Astrocyte of the hippocampus (primary cell): ENCODE results near the gene CGB3.
"Not testable (repeated sequence)": the region's sequence is repeated elsewhere in the genome, so short reads cannot be mapped to it uniquely, and the experiment has no call there.

Experiments
- DNase-seq: peaks from one replicate; pipeline ENCODE4 v3.0.0; 2011; ENCODE audit warnings: low read depth, low spot score

The CGB3 gene

DNA sequence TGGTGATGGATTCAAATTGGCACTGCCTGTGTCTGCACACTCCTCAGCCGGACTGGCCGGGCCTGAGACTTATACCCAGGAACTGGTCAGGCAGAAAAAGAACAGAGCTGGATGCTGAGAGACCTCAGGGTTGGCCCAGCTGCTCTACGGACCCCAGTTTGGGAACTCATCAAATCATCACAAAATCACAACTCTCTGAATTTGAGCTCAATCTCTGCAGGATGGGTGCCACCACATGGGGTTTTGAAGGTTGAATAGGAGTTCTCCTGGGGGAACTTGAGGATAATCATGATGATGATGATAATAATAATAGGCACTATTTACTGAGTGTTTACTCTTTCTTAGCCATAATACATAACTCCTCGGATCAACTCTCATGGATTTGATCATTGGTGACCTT, 18.5 kb upstream of the CGB3 start:
- not testable (repeated sequence) for DNase-seq

DNA sequence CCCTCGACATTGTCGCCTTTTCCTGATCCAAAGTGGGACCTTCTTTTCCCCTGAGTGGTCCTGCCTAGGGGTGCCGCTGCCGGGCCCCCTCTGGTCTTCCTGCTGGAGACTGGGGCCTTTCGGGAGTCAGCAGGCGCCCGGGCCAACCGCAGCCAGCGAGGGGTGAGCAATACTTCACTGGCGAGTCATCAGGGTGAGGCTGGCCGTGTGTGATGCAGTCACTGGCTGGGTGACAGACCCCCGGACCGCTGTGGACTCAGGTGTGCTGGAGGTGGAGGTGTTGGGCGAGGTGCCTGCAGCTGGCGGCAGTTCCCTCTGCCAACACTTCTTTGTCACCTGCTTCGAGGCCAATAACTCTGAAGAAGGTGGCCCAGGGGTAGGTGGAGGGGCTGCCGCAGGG, 18.0 kb upstream of the CGB3 start:
- DNase-seq, result peak; percentile 80

DNA sequence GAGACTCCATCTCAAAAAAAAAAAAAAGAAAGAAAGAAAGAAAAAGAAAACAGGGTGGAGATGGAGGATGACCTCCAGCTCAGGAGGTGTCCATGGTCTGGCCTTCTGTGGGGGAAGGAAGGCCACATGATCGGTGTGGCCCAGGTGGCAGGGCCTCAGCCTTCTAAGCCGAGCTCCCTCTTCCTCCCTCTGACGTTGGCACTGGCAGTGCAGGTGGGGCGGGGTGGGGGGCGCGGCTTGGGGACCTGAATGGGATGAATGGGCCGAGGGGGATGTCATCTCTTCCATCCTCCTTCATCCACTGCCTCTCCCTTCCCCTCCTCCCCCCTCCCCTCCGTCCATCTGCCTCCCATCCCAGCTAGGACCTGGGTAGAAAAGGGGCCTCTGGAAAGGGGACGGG, 15.6 kb upstream of the CGB3 start:
- not testable (repeated sequence) for DNase-seq

DNA sequence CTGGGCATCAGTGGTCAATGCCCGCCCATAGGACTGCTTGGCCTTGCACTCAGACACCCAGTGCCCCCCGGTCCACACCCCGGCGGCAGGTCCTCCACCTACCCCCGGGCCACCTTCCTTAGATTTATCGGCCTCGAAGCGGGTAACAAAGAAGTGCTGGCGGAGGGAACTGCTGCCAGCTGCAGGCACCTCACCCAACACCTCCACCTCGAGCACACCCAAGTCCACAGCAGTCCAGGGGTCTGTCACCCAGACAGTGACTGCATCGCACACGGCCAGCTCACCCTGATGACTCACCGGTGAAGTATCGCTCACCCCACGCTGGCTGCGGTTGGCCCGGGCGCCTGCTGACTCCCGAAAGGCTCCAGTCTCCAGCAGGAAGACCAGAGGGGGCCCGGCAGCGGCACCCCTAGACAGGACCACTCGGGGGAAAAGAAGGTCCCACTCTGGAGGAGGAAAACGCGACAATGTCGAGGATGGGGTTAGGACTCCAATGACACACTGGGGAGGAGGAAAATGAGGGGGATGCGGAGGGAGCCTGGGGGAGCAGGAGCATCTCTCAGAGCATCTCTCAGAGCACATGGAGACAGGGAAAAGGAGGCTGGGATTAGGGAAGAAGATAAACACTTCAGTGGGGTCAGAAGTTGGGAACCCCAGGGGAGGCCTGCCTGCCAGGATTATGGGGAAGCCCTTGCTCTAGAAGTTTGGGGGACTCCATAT, 14.6 kb upstream of the CGB3 start:
- peak; percentile 86 for DNase-seq

DNA sequence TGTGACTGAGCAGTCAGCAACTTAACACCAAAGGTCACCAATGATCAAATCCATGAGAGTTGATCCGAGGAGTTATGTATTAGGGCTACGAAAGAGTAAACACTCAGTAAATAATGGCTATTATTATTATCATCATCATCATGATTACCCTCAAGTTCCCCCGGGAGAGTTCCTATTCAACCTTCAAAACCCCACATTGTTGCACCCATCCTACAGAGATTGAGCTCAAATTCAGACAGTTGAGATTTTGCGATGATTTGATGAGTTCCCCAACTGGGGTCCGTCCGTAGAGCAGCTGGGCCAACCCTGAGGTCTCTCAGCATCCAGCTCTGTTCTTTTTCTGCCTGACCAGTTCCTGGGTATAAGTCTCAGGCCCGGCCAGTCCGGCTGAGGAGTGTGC, 14.0 kb upstream of the CGB3 start:
- DNase-seq, result not testable (repeated sequence)

DNA sequence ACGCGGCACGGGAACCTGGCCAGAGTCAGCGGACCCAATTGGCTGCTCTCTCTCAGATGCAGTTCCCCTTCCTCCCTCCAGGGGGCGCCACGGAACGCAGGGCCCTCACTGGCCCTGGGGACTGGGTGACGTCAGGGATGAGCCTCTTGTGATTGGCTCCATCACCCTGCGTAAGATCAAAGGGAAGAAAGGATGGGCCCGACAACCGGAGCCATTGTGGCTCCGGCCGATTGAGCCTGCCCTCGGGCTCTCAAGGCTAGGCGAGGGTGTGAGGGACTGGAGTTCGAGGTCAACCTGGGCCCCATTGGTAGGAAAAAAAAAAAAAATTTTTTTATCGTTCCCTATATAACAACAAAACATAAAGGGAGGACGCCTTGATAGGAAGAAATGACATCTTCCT, 12.7 kb upstream of the CGB3 start, which contains the start of gene CGB1:
Gene CGB1, minus strand, starts transcription at position 81 of the 400 bp plus-strand sequence. CDS start 184 bp downstream, outside the sequence.
- DNase-seq, result not testable (repeated sequence)

DNA sequence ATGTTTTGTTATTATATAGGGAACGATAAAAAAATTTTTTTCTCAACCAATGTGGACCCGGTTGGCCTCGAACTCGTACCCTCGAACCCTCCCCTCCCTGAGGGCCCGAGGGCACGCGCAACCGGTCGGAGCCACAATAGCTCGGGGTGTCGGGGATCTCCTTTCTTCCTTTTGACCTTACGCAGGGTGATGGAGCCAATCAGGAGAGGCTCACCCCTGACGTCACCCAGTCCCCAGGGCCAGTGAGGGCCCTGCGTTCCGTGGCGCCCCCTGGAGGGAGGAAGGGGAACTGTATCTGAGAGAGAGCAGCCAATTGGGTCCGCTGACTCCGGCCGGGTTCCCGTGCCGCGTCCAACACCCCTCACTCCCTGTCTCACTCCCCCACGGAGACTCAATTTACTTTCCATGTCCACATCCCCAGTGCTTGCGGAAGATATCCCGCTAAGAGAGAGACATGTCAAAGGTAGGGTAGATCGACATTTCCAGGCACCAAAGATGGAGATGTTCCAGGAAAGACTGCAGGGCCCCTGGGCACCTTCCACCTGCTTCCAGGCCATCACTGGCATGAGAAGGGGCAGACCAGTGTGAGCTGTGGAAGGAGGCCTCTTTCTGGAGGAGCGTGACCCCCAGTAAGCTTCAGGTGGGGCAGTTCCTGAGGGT, 7.6 kb upstream of the CGB3 start, which contains the start of gene CGB2:
Gene CGB2, plus strand, starts transcription at position 249 of the 660 bp plus-strand sequence. Its CDS starts 206 bp downstream, at position 455.
- not testable (repeated sequence) for DNase-seq

DNA sequence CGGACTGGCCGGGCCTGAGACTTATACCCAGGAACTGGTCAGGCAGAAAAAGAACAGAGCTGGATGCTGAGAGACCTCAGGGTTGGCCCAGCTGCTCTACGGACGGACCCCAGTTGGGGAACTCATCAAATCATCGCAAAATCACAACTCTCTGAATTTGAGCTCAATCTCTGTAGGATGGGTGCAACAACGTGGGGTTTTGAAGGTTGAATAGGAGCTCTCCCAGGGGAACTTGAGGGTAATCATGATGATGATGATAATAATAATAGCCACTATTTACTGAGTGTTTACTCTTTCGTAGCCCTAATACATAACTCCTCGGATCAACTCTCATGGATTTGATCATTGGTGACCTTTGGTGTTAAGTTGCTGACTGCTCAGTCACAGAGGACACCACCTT, 6.2 kb upstream of the CGB3 start:
- DNase-seq, result not testable (repeated sequence)

DNA sequence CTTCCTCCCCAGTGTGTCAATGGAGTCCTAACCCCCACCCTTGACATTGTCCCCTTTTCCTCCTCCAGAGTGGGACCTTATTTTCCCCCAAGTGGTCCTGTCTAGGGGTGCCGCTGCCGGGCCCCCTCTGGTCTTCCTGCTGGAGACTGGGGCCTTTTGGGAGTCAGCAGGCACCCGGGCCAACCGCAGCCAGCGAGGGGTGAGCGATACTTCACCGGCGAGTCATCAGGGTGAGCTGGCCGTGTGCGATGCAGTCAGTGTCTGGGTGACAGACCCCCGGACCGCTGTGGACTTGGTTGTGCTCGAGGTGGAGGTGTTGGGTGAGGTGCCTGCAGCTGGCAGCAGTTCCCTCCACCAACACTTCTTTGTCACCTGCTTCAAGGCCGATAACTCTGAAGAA, 5.6 kb upstream of the CGB3 start:
- DNase-seq, result peak; percentile 66

DNA sequence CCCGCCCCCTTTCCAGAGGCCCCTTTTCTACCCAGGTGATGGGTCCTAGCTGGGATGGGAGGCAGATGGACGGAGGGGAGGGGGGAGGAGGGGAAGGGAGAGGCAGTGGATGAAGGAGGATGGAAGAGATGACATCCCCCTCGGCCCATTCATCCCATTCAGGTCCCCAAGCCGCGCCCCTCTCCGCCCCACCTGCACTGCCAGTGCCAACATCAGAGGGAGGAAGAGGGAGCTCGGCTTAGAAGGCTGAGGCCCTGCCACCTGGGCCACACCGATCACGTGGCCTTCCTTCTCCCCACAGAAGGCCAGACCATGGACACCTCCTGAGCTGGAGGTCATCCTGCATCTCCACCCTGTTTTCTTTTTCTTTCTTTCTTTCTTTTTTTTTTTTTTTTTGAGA, 4.6 kb upstream of the CGB3 start:
- not testable (repeated sequence) for DNase-seq

DNA sequence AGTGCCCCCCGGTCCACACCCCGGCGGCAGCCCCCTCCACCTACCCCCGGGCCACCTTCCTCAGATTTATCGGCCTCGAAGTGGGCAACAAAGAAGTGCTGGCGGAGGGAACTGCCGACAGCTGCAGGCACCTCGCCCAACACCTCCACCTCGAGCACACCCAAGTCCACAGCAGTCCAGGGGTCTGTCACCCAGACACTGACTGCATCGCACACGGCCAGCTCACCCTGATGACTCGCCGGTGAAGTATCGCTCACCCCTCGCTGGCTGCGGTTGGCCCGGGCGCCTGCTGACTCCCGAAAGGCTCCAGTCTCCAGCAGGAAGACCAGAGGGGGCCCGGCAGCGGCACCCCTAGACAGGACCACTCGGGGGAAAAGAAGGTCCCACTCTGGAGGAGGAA, 1.5 kb upstream of the CGB3 start:
- DNase-seq, result peak; percentile 30

DNA sequence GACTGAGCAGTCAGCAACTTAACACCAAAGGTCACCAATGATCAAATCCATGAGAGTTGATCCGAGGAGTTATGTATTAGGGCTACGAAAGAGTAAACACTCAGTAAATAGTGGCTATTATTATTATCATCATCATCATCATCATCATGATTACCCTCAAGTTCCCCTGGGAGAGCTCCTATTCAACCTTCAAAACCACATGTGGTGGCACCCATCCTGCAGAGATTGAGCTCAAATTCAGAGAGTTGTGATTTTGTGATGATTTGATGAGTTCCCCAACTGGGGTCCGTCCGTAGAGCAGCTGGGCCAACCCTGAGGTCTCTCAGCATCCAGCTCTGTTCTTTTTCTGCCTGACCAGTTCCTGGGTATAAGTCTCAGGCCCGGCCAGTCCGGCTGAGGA, 955 bp upstream of the CGB3 start:
- not testable (repeated sequence) for DNase-seq

DNA sequence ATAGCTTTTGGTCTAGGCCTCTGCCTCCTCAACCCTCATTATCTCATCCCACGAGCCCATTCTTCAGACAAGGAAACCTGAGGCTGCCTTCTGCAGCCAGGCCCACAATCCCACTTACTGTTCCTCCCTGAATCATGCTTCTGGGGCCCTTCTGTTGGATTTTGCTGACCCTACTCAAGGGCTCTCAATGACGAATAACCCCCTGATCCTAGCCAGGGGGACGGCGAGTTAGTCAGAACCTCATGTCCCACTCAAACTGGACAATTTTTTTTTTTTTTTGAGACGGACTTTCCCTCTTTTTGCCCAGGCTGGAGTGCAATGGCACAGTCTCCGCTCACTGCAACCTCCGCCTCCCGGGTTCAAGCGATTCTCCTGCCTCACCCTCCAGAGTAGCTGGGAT, 2.0 kb downstream of the CGB3 start:
- no peak for DNase-seq

DNA sequence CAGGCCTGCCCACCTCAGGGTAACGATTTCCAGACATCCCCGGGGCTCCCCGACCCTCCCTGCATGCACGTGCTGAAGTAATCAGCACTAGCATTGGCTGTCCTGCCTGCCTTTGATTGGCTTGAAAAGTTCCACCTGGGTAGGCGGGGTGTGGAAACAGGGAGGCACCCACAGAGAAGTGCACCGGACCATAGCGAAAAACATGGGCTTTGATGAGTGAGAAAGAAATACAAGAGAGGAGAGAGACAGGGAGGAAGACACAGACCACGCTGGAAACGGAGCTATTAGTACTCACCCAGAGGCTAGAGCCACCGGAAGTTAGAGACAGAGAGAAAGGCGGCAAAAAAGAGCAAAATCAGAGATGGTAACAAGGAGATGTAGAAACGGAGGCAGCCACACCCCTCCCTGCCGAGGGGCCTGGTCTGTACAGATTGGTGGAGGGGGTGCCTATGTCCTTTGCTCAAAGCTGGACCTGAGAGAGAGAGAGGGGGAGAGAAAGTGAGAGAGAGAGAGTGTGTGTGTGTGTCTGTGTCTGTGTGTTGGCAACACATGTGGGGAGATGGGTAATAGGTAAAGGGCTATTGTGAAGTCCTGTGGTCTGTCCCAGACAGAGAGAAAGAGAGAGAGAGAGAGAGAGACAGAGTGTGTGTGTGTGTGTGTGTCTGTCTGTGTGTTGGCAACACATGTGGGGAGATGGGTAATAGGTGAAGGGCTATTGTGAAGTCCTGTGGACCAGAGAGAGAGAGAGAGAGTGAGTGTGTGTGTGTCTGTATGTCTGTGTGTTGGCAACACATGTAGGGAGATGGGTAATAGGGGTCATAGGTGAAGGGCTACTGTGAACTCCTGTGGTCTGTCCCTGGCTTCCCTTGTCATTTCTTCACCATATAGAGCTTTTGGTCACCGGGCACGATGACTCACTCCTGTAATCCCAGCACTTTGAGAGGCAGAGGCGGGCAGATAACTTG, 2.9 kb downstream of the CGB3 start:
- DNase-seq, result no peak

DNA sequence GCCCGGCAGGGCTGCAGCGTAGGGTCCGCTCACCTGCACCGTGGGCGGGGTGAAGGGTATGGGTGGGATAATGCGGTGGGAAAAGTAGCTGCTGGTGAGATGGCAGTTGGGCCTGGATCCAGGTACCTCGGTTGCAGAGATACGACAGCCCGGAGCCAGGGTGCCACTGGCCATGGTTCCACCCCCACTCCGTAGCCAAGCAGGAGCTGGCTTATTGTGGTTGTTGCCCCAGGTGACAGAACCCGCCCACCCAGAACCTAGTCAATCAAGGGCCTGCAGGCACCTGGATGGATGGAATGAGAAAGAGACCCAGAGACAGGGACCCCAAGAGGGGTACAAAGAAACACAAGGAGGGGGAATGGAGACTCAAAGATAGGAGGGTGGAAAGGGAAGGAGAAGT, 3.8 kb downstream of the CGB3 start:
- no peak for DNase-seq

DNA sequence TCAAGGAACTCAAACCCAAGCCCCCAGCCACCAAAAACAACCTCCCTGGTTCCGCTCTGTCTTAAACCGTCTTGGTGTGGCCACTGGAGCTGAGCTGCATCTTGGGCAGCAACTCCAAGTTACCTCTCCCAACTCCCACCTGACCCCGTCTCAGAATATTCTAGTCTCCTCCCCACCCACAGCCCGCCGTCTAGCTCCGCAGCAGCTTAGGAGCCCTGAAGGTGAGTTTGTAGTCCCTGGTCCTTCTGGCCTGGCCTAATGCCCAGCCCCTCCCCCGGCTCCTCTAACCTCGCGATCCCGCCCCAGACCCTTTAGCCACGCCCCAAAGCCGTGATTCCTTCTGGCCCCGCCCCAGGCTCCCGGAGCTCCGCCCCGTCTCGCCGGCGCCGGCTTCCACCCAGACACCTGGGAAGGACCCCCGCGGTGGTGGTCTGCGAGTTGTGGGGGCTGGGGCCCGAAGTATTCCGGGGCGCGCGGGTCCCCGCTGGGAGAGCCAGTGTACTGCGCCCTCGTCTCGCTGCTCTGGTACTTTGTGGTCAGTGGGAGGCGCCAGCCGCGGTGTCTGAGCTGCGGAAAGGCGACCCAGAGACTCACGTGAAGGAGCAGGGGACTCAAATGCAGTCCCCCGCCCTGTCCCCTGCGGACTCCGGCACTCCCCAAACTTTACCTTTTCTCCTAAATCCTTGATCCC, 4.7 kb downstream of the CGB3 start:
- peak; percentile 79 for DNase-seq

DNA sequence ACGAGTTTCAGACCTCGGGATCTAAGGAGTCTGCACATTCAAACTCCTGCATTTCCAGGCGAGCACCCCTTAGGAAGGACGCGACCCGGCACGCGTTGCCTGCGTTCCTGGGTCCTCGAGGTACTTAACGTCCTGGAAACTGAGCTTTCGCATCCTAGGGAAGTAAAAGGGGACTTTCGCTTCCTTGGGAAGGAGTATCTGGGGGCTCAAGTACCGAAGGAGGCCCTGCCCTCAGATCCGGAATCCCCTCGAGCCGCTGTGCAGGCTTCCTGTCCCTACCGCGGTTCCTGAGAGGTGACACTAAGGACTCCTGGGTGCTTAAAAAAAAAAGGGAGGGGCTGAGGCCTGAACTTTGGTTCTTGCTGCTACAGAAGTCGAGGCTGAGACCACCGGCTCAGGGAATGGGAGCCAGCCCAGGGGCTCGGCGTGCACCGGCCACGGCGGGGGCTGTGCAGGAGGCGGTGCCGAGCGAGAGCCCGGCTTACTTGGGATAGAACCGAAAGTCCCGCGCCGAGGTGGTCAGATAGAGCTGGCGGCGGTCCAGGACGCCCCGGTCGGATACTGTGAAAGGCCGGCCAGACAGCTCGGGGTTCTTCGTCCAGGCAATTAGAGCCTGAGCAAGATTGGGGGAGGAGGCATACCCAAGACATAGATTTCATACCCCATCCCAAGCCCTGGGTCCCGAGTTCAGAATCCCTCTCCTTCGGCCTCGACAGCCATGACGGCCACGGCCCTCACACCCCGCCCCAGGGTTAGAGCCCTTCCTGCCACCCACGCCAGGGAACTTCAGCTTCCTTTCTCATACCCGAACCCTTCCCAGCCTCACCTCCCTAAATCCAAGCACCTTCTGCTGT, 5.5 kb downstream of the CGB3 start:
- peak; percentile 35 for DNase-seq

DNA sequence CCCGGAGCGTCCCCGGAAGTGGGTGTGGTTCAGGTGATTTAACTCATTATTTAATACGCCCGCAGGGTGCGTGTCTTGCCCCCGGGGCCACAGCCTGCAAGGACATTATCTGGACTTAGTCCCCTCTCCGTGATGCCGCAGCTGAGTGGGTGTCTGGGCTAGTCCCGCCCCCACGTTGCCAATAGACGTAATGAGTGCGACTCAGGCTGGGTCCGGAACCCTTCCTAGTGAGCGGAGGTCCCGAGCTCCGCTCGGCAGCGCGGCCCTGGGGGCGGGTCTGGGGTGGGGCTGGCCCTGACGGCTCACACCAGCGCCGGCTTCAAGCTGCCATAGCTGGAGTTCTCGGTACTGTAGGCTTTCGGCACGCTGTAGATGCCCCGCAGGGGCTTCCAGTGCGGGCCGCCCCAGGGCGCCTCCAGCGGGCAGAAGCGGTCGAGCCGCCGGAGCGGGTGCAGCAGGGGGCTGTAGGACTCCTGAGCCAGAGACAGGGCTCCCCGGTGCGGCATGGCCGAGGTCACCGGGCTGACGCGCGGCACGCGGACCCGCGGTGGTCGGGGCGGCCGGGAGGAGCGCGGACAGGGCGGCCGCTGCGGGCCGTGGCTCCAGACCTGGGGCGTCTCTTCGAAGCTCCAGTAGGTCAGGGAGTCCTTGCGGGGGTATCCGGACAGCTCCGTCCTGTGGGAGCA, 6.3 kb downstream of the CGB3 start:
- peak; percentile 86 for DNase-seq

DNA sequence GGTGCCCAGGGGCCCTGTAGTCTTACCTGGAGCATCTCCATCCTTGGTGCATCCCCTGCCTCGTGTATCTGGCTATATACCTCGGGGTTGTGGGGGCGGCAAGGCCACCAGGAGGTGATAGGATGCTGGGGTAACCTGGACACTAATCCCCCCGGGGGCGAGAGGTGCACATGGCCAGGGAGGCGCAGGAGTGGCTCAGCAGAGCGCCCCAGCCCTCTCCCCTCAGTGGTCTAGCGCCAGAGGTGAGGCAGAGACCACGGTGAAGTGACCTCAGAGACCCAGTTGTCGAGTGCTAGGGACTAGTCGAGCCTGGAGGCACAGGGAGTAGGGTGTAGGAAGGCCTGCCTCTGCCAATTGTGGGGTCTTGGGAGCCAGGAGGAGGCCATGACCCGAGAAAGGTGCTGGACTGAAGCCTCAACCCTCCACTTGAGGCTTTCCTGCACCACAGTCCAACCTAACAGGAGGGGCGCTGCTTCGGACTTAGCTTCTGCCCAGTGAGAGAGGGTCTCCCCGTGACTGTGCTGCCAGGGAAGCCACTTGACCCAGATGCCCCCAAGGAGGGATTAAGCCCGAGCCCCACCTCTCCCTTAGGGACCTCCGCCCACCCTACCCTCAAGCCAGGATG, 7.0 kb downstream of the CGB3 start, which contains the start of gene LHB:
Gene LHB, minus strand, starts transcription at position 51 of the 625 bp plus-strand sequence. Its CDS starts 10 bp downstream, at position 41.
- no peak for DNase-seq
